ENCODE results near the gene RASL12.
"Not testable (repeated sequence)": the region's sequence is repeated elsewhere in the genome, so short reads cannot be mapped to it uniquely, and the experiment has no call there.

Gene RASL12

DNA sequence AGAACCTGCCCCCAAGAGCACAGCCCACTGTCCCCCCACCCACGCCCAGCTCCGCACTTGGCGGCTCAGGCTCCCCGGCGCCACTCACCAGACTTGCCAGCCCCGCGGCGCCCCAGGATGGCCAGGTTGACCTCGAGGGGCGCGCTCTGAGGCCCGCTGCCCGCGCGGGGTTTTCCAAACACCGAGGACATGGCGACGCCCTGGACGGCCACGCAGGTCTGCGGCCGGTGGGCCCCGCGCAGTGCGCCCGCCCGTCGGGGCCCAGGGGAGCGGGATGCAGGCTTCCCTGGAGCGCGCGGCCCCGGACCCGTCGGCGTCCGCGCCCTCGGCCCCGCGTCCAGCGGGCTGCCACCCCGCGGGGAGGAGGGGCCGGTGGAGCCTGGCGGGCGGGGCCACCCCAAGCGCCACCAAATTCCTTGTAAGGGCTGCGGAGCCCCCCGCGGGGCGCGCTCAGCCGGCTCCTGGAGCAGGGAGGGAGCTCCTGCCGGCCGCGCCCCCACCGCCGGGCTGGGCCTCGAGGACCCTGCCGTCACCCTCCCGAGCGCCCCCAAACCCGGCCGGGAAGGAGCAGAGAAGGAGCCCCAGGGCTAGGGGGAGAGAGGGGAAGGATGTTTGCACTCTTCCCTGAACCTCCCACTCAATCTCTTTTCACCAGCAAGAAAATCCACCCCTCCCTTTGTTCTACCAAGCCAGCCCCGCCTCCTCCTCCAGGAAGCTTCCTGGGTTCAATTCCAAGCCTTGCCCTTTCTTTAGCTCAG, at the start of gene RASL12:
TSS of gene RASL12 (minus strand) at position 347 of the 758 bp plus-strand sequence. CDS start at position 191, 156 bp downstream.
- no peak for DNase-seq (ENCODE audit: low spot score)

- no peak for DNase-seq (ENCODE audit: low spot score)
These were observed 47.8 kb upstream of the RASL12 start for GRCh38 chr15:65115542-65115941.

DNA sequence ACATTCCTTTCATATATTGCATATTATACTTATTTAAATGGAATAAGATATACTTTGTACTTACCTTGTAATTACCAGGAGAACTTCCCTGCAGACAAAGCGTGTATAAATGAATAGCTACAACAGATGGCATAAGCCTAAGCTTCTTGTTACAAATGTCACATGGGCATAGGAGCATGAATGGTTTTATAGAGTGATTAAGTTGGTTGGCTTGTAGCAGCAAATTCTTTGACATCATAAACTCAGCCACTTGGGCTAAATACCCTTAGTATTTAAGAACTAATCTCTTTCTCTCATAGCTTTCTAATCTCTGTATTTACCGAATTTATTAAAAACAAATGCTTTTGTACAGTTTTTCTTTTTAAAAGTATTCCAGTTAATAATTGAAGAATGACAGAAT, 47.3 kb upstream of the RASL12 start, which contains the start of gene UBAP1L:
TSS of gene UBAP1L (minus strand) at position 115 of the 400 bp plus-strand sequence. CDS start 8,985 bp downstream, outside the sequence.
- no peak for DNase-seq (ENCODE audit: low spot score)

GRCh38 chr15:65110676-65111292, 43.0 kb upstream of the RASL12 start:
- no peak for DNase-seq (ENCODE audit: low spot score)

- no peak for DNase-seq (ENCODE audit: low spot score)
These were observed 38.3 kb upstream of the RASL12 start for GRCh38 chr15:65106011-65106590.

- no peak for DNase-seq (ENCODE audit: low spot score)
These were observed 37.2 kb upstream of the RASL12 start for GRCh38 chr15:65105038-65105437.

GRCh38 chr15:65102912-65103311, 35.1 kb upstream of the RASL12 start:
- no peak for DNase-seq (ENCODE audit: low spot score)

GRCh38 chr15:65101891-65102708, 34.3 kb upstream of the RASL12 start:
- DNase-seq (ENCODE audit: low spot score), result no peak

- peak; percentile 66 for DNase-seq (ENCODE audit: low spot score)
These were observed 33.7 kb upstream of the RASL12 start for GRCh38 chr15:65101411-65101890.

DNA sequence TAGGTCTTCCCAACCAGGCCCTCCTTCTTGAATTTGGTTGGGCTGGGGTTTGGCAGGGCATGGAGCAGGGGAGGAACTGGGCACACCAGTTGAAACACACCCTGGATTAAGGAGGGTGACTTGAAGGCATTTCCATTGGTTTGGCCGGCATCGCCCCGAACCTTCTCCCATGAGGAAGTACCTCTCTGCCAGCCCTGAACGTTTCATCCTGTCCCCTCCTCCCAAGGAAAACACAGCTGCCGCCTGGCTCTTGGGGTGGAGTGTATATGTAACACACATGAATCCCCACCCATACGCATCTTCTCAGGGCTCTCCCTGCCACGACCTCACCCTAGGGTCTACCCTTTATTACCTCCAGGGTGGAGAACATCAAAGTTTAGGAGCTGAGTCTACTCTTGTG, 32.7 kb upstream of the RASL12 start:
- no peak for DNase-seq (ENCODE audit: low spot score)

DNA sequence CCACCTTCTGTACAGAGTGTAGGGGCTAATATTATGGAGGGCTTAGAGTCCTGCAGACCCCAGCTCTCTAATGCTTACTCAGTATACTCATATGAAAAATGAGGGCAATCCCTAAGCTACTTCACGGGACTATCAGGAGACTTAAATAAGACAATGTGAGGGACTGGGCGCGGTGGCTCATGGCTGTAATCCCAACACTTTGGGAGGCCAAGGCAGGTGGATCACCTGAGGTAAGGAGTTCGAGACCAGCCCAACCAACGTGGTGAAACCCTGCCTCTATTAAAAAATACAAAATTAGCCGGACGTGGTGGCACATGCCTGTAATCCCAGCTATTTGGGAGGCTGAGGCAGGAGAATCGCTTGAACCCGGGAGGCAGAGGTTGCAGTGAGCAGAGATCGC, 32.0 kb upstream of the RASL12 start:
- DNase-seq (ENCODE audit: low spot score), result not testable (repeated sequence)

DNA sequence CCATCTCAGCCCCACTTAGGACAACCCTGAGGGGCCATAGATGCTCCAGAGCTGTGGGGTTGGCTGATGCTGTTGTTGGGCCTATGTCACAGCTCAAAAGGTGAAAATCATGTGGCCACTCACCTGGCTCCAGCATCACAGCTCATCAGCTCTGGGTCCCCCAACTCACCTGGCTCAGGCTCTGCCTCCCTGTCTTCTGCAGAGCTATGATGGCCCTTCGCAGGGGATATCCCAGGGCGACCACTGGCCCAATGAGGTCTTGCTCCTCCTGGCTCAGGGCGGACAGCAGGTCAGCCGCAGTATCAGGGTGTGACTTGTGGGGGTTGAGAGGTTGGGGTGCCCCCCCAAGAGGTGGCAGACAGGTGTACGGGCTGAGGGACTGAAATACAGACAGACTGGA, 31.5 kb upstream of the RASL12 start:
- no peak for DNase-seq (ENCODE audit: low spot score)

GRCh38 chr15:65097651-65098263, 30.0 kb upstream of the RASL12 start:
- DNase-seq (ENCODE audit: low spot score), result no peak

DNA sequence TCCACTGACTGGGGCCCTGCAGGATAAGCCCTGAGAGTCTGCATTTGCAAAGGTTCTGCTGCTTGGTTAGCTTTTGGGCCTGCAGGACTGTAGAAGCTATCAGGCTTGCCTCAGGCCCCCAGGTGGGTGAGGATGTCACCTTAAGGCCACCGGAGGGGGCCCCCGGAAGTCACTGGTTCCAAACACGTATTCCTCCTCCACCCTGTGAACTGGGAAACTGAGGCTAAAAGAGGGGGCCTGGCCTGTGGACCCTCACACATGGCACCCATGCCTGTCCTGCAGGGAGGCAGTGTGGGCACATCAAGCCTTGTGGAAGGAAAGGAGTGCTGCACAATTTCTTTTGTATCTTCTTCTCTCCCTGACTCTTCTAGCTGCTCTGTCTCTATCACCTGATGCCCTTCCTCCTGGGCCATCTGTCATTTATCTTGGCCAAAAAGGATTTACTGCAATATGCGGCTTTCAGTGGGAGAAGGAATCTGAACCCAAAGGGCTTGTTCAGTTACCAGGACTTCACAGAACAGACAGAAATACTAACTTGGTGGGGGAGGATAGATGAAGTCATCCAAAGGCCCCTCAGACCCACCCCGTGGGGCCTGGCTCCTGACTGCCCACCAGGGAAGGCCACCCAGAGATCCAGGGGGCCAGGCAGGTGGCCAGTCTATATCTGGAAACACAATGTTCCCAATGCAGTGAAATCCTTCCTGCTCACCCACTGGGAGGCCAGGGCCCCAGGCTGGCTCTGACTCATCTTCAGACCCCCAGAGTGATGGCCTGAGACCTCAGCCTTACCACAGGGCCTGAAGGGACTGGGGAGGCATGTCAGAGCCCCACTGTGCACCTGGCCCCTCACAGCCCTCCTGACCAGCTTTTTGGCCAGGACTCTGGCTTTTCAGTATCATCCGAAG, 28.9 kb upstream of the RASL12 start:
- DNase-seq (ENCODE audit: low spot score), result no peak

GRCh38 chr15:65095747-65096104, 27.9 kb upstream of the RASL12 start:
- no peak for DNase-seq (ENCODE audit: low spot score)

DNA sequence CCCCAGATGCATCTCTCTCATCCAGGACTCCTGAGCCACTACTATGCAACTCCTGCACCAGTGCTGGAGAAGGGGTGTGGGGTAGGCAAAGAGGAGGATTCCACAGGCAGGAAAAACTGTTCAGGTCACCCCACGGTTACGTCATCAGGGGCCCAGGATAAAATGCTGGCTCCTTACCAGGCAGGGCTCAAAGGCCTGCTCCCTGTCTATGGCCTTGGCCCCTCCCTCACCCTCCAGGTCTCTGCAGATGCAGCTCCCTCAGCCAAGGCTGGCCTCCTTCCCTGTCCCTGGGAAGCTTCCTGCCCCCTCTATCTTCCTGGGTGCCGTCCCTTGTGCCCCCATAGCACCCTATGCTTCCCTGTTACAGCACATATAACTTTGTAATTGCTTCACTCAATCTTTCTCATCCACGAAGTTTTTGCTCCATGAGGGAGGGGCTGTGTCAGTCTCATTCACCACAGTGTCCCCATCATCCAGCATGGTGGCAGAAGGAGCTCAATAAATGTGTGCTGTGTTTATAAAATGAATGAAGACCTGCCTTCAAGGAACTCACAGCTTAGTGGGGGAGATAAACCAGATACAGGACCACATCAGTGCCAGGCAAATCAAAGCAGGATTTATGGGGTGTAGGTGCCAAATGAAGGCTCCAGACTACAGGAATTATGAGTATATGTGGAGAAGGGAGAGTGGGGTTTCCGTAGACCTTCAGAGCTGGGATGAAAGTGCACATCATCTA, 27.4 kb upstream of the RASL12 start:
- DNase-seq (ENCODE audit: low spot score), result no peak

DNA sequence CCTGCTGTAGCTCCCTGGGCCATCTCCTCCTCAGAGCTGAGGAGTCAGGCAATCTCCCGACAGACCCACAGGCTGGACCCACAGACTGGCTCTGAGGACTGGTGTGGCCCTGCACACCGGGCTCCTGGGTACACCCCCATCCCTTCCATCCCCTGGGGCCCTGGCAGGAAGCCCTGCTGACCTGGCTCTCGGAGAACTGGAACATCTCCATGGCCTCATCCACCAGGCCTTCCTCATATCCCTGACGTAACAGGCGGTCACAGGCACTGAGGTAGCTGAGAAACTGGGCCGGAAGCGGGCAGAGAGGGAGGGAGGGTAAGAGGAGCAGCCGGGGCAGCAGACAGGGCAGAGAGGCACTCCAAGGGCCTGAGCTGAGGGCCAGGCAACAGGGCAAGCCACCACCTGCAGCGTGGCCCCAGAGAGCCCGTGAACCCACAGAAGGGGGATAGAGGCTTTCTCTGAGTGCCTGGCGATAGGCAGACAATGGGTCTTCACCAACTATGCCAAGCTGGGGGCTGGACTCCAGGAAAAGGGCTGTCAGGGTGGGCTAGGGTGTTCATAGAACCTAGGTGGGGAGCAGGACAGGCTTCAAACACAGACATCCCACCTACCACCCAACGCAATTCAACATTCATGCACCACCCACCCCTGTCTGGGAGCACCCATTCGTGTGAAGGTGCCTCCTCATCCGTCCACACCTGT, 26.7 kb upstream of the RASL12 start:
- no peak for DNase-seq (ENCODE audit: low spot score)

DNA sequence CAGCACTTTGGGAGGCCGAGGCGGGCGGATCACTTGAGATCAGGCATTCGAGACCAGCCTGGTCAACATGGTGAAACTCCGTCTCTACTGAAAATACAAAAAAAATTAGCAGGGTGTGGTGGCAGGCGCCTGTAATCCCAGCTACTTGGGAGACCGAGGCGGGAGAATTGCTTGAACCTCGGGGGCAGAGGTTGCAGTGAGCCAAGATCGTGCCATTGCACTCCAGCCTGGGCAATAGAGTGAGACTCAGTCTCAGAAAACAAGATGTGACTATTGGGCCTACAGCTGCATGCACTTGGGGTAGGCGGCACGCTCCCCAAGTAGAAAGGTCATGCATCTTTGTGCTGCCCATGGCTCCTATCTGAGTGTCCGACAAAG, 26.0 kb upstream of the RASL12 start:
- DNase-seq (ENCODE audit: low spot score), result not testable (repeated sequence)

All from Ammon's horn (tissue), 1 donor.